PC-9 (cell line): ENCODE measurements around the gene UBR4. TPM values are rescaled to one million over a fixed set of nuclear protein-coding genes. Genes with fewer than 3 reads are reported as not detected.

Experiments used
- BruUV-seq: library from RNA; stranded (reverse); fragments of 400-500 nt; replicated peaks from 2 replicates; lab custom pipeline; 2021; lab: Mats Ljungman, UMichigan
- CTCF ChIA-PET: fragments of 300-600 bp; sonication (Branson Sonifier 250); formaldehyde crosslinking; loops from one replicate; lab custom pipeline; 2022; ENCODE audit warnings: antibody characterized with exemption; lab: Charles Lee
- POLR2A ChIA-PET: fragments of 300-600 bp; sonication (Branson Sonifier 250); formaldehyde crosslinking; loops from one replicate; lab custom pipeline; 2022; ENCODE audit warnings: antibody characterized with exemption; ENCODE audit not compliant: unreplicated experiment; lab: Charles Lee
- DNase-seq, 2 experiments: peaks; one replicate each; pipeline versions ENCODE4 v3.0.0 to v3.0.0-alpha.2; 2015 to 2022; ENCODE audit warnings: mixed read lengths in 1 of 2
- H2AFZ ChIP-seq: fragments of 200-600 bp; sonication (generic); 2 replicates; pipeline ENCODE4 v1.8.1; 2017; ENCODE audit warnings: antibody characterized with exemption
- H3F3A ChIP-seq: fragments of 200-600 bp; sonication (generic); 2 replicates; pipeline ENCODE4 v1.8.1; 2017; ENCODE audit warnings: antibody characterized with exemption, mild to moderate bottlenecking, low read depth; ENCODE audit not compliant: insufficient read depth
- H3K27ac ChIP-seq: fragments of 200-600 bp; sonication (generic); 2 replicates; pipeline ENCODE4 v1.6.1; 2016; ENCODE audit warnings: mixed run types
- H3K27me3 ChIP-seq: fragments of 200-600 bp; sonication (generic); 2 replicates; pipeline ENCODE4 v1.6.1; 2016; ENCODE audit warnings: low read depth, mixed run types; ENCODE audit not compliant: insufficient read depth
- H3K36me3 ChIP-seq: fragments of 200-600 bp; sonication (generic); 2 replicates; pipeline ENCODE4 v1.6.1; 2016; ENCODE audit warnings: low read depth, mixed run types
- H3K4me1 ChIP-seq: fragments of 200-600 bp; sonication (generic); replicated peaks from 2 replicates; pipeline ENCODE4 v1.6.1; 2016; ENCODE audit warnings: mixed run types; ENCODE audit not compliant: insufficient read depth
- H3K4me2 ChIP-seq: fragments of 200-600 bp; sonication (generic); 2 replicates; pipeline ENCODE4 v1.6.1; 2017; ENCODE audit warnings: mixed run types
- H3K4me3 ChIP-seq: fragments of 200-600 bp; sonication (generic); 2 replicates; pipeline ENCODE4 v1.6.1; 2016; ENCODE audit warnings: mixed run types
- H3K79me2 ChIP-seq: fragments of 200-600 bp; sonication (generic); 2 replicates; pipeline ENCODE4 v1.6.1; 2017; ENCODE audit warnings: low read depth, mixed run types
- H3K9me2 ChIP-seq: fragments of 200-600 bp; sonication (generic); 2 replicates; pipeline ENCODE4 v1.8.1; 2017; ENCODE audit warnings: mild to moderate bottlenecking; ENCODE audit not compliant: insufficient read depth
- H3K9me3 ChIP-seq: fragments of 200-600 bp; sonication (generic); 2 replicates; pipeline ENCODE4 v1.8.1; 2016; ENCODE audit warnings: low read depth; ENCODE audit not compliant: insufficient read depth
- H4K20me1 ChIP-seq: fragments of 200-600 bp; sonication (generic); 2 replicates; pipeline ENCODE4 v1.8.1; 2017; ENCODE audit not compliant: insufficient read depth
- EZH2 ChIP-seq: fragments of 200-600 bp; sonication (generic); IDR thresholded peaks from 2 replicates; pipeline ENCODE4 v1.8.0; 2017; ENCODE audit warnings: antibody characterized with exemption, low read depth
- intact Hi-C: fragments of 100-400 bp; cut with micrococcal nuclease; formaldehyde crosslinking; loops from one replicate; pipeline ENCODE4 v1.10.0; 2022; ENCODE audit not compliant: unreplicated experiment
- total RNA-seq: library from RNA; stranded (reverse); gene quantifications from 2 replicates; pipeline ENCODE4 v1.2.3, GENCODE V29; 2021
- TF ChIP-seq, protein P1 (sequence below): fragments of 200-600 bp; sonication (generic); conservative IDR thresholded peaks from 2 replicates; pipeline ENCODE4 v1.6.1; 2017; ENCODE audit warnings: mixed run types, antibody characterized with exemption, mild to moderate bottlenecking, moderate library complexity

The UBR4 gene
- total RNA-seq, 1 experiment from 2014 or later: 117 TPM

DNA sequence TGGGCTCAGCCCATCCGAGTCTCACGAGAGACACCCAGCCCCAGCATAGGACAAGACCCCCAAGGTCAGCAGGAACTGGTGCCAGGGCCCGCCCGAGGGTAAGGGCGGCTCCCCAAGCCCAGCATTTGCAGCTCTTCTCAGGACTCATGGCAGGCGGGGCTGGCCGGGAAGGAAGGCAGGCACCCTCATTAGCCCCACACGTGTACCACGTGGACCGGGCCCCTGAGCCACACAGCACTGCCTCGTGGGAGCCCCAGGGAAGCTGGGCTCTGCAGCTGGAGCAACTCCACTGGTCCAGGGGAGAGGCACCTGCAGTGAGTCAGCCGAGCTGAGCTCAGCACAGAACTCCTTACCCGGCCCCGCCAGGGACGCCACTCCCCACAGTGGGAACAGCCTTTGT lies 155.8 kb downstream of the UBR4 start:
- Histone ChIP-seq H3K36me3 (no peaks in the 10 kb centered on the region), H3K9me3 (no peaks in the 10 kb centered on the region), H2AFZ (no peak overlapping the region), H4K20me1 (no peaks in the 10 kb centered on the region), H3K27ac (no peak overlapping the region), H3K27me3 (no peaks in the 10 kb centered on the region), H3K4me1 (no peaks in the 10 kb centered on the region), H3K79me2 (no peaks in the 10 kb centered on the region), H3K4me2 (no peak overlapping the region), H3K4me3 (no peak overlapping the region), H3F3A (no peaks in the 10 kb centered on the region), H3K9me2 (no peaks in the 10 kb centered on the region)
- no peak for TF ChIP-seq EZH2
- TF ChIP-seq, protein P1, sequence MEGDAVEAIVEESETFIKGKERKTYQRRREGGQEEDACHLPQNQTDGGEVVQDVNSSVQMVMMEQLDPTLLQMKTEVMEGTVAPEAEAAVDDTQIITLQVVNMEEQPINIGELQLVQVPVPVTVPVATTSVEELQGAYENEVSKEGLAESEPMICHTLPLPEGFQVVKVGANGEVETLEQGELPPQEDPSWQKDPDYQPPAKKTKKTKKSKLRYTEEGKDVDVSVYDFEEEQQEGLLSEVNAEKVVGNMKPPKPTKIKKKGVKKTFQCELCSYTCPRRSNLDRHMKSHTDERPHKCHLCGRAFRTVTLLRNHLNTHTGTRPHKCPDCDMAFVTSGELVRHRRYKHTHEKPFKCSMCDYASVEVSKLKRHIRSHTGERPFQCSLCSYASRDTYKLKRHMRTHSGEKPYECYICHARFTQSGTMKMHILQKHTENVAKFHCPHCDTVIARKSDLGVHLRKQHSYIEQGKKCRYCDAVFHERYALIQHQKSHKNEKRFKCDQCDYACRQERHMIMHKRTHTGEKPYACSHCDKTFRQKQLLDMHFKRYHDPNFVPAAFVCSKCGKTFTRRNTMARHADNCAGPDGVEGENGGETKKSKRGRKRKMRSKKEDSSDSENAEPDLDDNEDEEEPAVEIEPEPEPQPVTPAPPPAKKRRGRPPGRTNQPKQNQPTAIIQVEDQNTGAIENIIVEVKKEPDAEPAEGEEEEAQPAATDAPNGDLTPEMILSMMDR: no peak
- no peak for DNase-seq
- no TSS peak for BruUV-seq
- ChIA-PET CTCF (no interaction called here), POLR2A (interaction anchor here (0.6 kb wide), 1 partner anchor 36 kb away, joined by 3 read pairs; no protein-coding TSS in a partner anchor)
- intact Hi-C loops: no loop called here

DNA sequence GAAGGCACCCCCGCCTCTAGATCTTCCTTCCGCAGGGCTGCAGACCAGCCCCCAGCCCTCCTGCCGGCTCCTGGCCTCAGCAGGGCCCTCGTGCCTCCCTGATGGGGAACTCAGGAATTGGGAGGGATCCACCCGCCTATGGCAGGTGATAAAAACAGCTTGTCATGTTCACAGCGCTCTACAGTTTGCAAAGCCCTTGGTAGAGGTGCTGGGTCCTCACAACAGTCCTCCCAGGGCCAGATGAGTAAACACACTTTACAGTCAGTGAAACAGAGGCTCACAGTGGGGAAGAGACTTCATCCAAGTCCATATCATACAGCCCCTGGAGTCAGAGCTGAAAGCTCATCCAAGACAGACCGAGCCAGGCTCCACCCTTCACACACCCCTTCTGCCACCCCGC lies 156.6 kb downstream of the UBR4 start:
- POLR2A ChIA-PET: interaction anchor here (0.6 kb wide), 1 partner anchor 43 kb away, joined by 4 read pairs; no protein-coding TSS in a partner anchor
- no peaks in the 10 kb centered on the region for H3K27me3 ChIP-seq
- DNase-seq: no peak
- H2AFZ ChIP-seq: no peak overlapping the region
- H3F3A ChIP-seq: no peaks in the 10 kb centered on the region
- CTCF ChIA-PET: no interaction called here
- H3K36me3 ChIP-seq: no peaks in the 10 kb centered on the region
- BruUV-seq: no TSS peak
- TF ChIP-seq, protein P1: no peak
- TF ChIP-seq EZH2: no peak
- H3K27ac ChIP-seq: no peak overlapping the region
- intact Hi-C loops: no loop called here
- H3K4me2 ChIP-seq: no peak overlapping the region
- H3K9me3 ChIP-seq: no peaks in the 10 kb centered on the region
- no peaks in the 10 kb centered on the region for H3K4me1 ChIP-seq
- H3K4me3 ChIP-seq: no peak overlapping the region
- H3K79me2 ChIP-seq: no peaks in the 10 kb centered on the region
- H4K20me1 ChIP-seq: no peaks in the 10 kb centered on the region
- H3K9me2 ChIP-seq: no peaks in the 10 kb centered on the region

DNA sequence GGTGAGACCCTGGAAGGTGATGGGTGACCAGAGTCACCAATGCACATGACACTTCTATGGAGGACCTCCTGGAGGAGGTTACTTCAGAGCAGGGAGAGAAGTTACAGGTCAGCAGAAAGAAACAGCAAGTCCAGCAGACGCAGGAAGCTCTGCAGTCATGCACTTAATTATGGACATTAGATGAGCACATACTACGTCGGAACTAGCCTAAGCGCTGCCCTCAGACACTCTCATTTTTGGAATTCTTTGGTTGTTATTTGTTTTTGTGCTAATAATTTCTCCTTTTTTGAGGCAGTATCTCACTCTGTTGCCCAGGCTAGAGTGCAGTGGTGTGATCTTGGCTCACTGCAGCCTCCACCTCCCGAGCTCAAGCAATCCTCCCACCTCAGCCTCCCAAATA lies 160.3 kb downstream of the UBR4 start:
- no peaks in the 10 kb centered on the region for H3F3A ChIP-seq
- DNase-seq: no peak
- intact Hi-C loops: no loop called here

More for the DNA sequence above, 160.3 kb downstream of the UBR4 start:
- H3K36me3 ChIP-seq: no peaks in the 10 kb centered on the region
- no peaks in the 10 kb centered on the region for H3K4me1 ChIP-seq
- H3K9me2 ChIP-seq: no peaks in the 10 kb centered on the region
- no peak overlapping the region for H3K4me3 ChIP-seq
- BruUV-seq: no TSS peak
- no peaks in the 10 kb centered on the region for H4K20me1 ChIP-seq
- ChIA-PET POLR2A (no interaction called here), CTCF (no interaction called here)
- TF ChIP-seq, protein P1: no peak
- TF ChIP-seq EZH2: no peak
- H3K27me3 ChIP-seq: no peaks in the 10 kb centered on the region
- H3K79me2 ChIP-seq: no peaks in the 10 kb centered on the region
- H2AFZ ChIP-seq: no peak overlapping the region
- no peak overlapping the region for H3K4me2 ChIP-seq
- H3K27ac ChIP-seq: no peak overlapping the region
- no peaks in the 10 kb centered on the region for H3K9me3 ChIP-seq
